D341Med (cell line): ENCODE measurements around the gene PPP1R3G.

Experiments
- DNase-seq: peaks from one replicate; pipeline ENCODE4 v3.0.0; 2012; ENCODE audit warnings: low spot score

PPP1R3G gene

DNA sequence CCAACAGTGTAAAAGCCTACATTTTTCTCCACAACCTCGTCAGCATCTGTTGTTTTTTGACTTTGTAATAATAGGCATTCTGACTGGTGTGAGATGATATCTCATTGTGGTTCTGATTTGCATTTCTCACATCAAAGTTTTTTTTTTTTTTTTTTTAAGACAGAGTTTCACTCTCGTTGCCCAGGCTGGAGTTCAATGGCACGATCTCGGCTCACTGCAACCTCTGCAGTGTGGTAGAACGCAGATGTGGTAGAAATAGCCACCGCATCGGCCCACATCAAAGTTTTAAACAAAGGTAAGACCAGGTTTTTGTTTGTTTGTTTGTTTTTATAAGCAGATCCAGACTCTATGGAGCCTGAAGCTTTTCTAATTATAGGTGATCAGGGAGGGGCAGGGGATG is 12.7 kb upstream of the PPP1R3G start:
- DNase-seq, result no peak

GRCh38 chr6:5073992-5074391 is 11.1 kb upstream of the PPP1R3G start:
- DNase-seq, result no peak

- no peak for DNase-seq
These were observed 8.2 kb upstream of the PPP1R3G start for GRCh38 chr6:5076931-5077330.

GRCh38 chr6:5078121-5078669 is 6.9 kb upstream of the PPP1R3G start:
- DNase-seq, result no peak

DNA sequence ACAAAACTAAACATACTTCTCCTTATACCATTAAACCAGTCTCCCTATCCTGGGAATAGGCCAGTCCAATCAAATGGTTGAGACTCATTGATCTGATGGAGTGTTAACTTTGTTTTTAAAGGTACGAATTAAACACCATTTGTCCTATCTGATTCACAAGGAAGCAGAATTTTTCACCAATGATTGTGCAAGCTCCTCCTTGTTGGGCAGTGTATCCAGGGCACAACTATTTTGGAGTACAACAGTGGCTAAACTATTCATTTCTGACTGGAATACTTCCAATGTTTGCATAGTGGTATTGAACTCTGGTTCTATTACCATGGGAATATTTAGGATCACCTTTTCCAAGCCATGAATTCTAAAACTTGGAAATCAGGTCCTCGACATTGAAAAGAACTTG is 5.4 kb upstream of the PPP1R3G start:
- DNase-seq, result no peak

GRCh38 chr6:5080574-5080973 is 4.6 kb upstream of the PPP1R3G start:
- DNase-seq, result no peak

- no peak for DNase-seq
These were observed 4.0 kb upstream of the PPP1R3G start for GRCh38 chr6:5081182-5081581.

DNA sequence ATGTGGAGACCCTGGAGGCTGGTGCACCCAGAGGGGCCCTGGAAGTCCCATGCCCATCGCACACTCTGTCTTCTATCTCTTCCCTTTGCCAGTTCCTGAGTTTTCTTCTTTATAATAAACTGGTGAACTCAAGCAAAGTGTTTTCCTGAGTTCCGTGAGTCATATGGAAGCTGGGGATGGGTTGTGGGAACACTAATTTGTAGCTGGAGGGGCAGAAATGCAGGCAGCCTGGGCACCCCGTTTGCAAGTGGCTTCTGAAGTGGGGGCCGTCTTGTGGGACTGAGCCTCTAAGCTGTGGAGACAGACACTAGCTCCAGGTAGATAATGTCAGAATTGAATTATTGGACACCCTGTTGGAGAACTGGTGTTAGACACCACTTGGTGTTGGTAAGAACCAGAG is 3.2 kb upstream of the PPP1R3G start:
- no peak for DNase-seq

DNA sequence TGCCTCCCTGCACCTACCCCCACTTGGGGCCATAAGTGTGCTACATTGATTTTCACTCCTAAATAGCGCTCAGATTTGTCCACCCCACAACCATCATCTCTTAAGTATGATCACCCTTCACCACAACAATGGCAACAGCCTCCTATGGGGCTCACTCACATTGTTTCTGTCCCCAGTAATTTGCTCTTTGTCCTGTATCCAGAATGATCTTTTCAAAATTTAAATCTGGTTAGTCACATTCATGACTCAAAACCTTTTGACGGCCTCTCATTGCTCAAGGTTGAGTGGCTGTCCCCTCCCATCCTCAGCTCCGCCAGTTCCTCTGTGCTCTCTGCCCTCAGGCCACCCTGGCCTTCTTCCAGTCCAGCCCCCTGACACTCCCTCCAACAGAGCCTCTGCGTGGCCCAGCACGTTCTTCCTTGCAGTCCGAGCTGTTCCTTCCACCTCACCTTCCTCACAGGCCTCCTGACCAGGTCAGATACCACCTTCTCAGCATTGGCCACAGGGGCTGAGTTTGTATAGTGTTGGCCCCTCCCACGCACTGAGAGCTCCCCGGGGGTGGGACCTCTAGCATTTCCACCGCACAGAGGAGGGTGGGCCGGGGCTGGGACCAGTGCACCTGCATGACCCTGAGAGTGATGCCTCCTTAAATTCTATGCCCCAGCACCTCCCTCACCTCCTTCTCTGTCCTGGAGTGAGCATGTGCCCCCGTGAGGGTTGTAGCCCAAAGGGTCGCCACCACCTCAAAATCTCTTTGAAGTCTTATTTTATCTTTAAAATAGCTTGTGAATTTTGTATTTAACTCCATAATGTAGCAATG is 2.4 kb upstream of the PPP1R3G start:
- DNase-seq, result peak; percentile 30

DNA sequence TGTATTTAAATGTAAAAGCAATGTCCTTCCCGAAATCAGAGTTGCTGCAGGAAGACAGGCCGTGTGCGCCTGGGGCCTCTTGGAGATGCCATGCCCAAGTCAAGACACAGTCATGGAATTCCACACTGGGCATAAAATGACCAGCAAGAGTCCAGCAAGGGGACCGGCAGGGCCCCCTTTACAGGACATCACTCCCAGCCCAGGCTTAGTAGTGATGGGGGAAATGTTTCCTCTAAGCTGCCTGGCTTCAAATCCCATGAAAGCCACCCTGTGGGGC is 1.9 kb upstream of the PPP1R3G start:
- no peak for DNase-seq

DNA sequence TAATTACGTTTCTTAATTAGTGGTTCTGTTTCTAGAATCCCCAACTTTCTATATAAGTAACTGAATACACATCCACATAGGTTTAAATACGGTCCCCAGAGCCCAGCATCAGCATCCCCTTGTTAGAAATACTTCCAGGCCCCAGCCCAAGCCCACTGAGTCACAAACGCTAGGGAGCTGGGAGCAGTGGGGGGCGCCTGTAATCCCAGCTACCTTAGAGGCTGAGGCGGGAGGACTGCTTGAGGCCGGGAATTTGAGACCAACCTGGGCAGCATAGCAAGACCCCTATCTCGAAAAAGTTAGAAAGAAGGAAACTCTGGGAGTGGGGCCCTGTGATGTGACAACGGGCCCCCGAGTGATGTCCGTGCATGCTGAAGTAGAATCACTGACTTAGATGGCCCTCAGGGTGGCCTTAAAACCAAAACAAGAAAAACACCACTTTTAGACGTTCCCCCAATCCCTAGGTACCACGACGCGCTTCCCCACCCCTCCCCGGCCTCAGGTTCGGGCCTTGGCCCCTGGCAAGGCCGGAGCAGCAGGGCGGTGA is 1.3 kb upstream of the PPP1R3G start:
- DNase-seq, result no peak

GRCh38 chr6:5084360-5084780 is 771 bp upstream of the PPP1R3G start:
- peak; percentile 79 for DNase-seq

DNA sequence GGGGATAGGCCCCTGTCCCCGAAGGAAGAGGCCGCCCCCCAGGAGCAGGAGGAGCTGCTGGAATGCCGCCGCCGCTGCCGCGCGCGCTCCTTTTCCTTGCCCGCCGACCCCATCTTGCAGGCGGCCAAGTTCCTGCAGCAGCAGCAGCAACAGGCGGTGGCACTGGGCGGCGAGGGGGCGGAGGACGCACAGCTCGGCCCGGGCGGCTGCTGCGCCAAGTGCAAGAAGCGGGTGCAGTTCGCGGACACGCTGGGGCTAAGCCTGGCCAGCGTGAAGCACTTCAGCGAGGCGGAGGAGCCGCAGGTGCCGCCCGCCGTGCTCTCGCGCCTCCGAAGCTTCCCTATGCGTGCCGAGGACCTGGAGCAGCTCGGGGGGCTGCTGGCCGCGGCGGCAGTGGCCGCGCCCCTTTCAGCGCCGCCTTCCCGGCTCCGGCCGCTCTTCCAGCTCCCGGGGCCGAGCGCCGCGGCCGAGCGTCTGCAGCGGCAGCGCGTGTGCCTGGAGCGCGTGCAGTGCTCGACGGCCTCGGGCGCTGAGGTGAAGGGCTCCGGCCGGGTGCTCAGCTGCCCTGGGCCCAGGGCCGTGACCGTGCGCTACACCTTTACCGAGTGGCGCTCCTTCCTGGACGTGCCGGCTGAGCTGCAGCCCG is 630 bp downstream of the PPP1R3G start:
- peak; percentile 55 for DNase-seq

DNA sequence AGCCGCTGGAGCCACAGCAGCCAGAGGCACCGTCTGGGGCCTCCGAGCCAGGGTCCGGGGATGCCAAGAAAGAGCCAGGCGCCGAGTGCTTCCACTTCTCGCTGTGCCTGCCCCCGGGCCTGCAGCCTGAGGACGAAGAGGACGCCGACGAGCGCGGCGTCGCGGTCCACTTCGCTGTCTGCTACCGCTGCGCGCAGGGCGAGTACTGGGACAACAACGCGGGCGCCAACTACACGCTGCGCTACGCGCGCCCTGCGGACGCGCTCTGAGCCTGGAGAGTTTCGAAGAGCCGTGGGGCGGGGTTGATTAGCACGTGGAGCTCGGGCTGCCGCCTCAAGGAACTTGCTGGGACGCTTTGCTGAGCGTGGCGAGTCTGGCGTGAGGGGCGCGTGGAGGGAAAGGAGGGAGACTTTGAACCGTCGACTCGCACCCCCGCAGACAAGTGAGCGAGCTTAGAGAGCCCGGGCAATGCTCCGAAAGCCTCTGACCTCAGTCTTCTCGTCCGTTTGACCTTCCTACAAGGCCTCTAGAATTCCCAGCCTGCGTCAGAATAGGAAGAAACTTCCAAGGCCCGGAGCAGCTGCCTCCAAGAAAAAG is 1.3 kb downstream of the PPP1R3G start:
- peak; percentile 50 for DNase-seq

- peak; percentile 33 for DNase-seq
These were observed 2.2 kb downstream of the PPP1R3G start for GRCh38 chr6:5087389-5087788.

DNA sequence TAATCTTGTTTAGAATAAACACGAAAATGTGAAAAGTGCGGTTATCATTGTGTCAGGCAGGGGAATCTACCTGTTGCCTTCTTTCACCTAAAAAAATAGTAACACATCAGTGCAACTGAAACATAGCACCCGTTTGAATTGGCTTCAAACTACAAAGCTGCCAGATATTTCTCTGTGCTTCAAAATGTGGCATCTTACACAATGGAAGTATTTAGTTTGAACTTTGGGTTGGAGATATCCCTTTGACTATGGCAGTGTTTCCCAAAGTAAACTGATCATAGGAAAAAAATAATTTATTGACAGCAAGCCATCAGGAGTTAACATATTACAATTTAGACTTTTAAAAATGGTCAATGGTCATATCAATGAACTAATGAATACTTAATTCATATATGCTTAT is 3.6 kb downstream of the PPP1R3G start:
- DNase-seq, result no peak

GRCh38 chr6:5089481-5090438 is 4.6 kb downstream of the PPP1R3G start:
- DNase-seq, result no peak

- no peak for DNase-seq
These were observed 5.5 kb downstream of the PPP1R3G start for GRCh38 chr6:5090603-5091002.

DNA sequence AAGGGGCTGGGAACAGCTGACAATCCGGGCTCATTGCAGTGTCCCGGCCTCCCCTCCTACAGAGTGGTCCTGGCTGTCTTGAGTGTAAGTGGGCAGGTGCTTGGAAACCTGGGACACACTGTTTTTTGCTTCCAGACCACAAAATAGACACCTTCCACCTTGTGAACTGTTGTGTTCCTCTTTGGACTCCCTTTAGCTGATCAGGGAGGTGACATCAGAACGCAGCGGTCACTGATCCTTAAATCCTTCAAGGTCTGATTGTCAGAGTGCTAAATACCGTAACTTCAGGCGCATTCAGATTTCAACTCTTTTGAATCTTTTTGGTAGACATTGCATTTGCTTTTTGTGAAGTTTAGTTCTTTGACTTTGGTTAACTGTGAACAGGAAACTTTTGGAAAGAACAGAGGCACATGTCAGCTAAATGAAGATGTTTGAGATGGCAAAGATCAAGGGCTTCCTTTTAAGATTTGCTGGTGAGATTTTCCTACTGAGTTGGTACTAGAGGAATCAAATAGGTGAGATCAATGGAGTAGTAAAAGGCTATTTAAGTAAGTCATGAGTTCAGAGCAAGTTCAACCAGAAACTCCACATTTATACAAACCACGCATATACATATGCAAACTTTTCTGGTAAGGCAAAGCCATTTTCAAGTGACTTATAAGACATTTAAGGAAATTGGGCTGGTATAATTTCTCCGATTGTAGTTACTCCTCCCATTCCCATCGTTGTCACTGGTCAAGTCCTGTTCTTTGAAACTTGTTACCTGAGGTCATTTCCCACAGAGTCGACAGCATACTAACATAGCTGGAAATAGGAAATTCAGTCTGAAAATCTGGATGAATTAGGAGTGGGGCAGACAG is 6.3 kb downstream of the PPP1R3G start:
- DNase-seq, result peak; percentile 21

DNA sequence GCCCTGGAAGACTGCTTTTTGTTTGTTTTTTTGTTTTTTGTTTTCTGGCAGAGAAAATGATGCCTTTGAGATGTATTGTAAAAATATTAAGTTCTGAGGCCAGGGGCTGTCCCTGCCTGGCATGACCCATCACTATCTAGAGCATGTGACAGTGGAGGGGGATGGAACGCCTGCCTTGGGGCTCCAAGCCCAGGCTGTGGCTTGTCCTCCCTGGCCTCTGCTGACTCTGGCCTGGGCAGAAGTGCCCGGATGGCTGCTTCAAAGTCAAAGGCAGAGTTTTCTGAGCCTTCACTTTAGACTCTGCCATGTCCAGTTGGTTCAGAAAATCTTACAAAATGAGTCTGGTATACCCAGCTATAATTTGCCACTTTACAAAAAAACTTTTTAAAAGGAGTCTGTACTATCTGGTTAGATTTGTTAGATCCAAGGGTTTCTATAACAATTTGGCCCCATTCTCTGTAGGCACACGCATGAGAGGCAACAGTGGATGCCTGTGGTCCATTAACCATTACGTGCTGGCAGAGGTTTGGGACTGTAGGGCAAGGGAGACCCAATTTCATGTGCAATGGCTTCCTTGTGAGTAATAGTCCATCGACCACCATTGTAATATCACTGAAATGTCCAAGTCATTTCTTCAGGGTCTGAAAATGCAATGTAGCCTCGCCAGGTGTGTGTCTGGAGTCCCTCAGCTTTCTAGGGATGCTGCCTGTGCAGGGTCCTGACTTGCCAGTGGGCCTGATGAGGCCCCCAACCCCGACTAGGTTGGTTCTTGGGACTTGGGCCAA is 8.3 kb downstream of the PPP1R3G start:
- DNase-seq, result no peak
